Stimulated activated CD8-positive, alpha-beta memory T cell treated with anti-CD3 and anti-CD28 coated beads, Interleukin-12 subunit alpha, Interleukin-12 subunit beta, amount 100 ng/mL, for 4 hours (primary cell): Measurements from ENCODE around the gene PRDM1.

Experiments used
- DNase-seq: peaks from one replicate; pipeline ENCODE4 v3.0.0-alpha.2; 2020; ENCODE audit warnings: low read depth

PRDM1 gene

GRCh38 chr6:106116125-106116832 lies 30.1 kb downstream of the PRDM1 start:
- DNase-seq: no peak

GRCh38 chr6:106117579-106117978 lies 31.4 kb downstream of the PRDM1 start:
- peak; percentile 43 for DNase-seq

GRCh38 chr6:106118835-106119431 lies 32.8 kb downstream of the PRDM1 start:
- DNase-seq: no peak

- no peak for DNase-seq
Observed at GRCh38 chr6:106119546-106119945, 33.4 kb downstream of the PRDM1 start.

- no peak for DNase-seq
Observed at GRCh38 chr6:106120006-106120405, 33.9 kb downstream of the PRDM1 start.

- no peak for DNase-seq
Observed at GRCh38 chr6:106120406-106120805, 34.3 kb downstream of the PRDM1 start.

GRCh38 chr6:106122306-106122918 lies 36.3 kb downstream of the PRDM1 start:
- no peak for DNase-seq

- DNase-seq: no peak
Observed at GRCh38 chr6:106122938-106123656, 37.0 kb downstream of the PRDM1 start.

GRCh38 chr6:106124015-106124414 lies 37.9 kb downstream of the PRDM1 start:
- DNase-seq: no peak

- DNase-seq: no peak
Observed at GRCh38 chr6:106124437-106125430, 38.6 kb downstream of the PRDM1 start.

- DNase-seq: no peak
Observed at GRCh38 chr6:106125925-106126435, 39.8 kb downstream of the PRDM1 start.

GRCh38 chr6:106126482-106126881 lies 40.3 kb downstream of the PRDM1 start:
- DNase-seq: no peak

GRCh38 chr6:106128981-106129781 lies 43.0 kb downstream of the PRDM1 start:
- DNase-seq: no peak

GRCh38 chr6:106132153-106132698 lies 46.1 kb downstream of the PRDM1 start:
- DNase-seq: no peak

- no peak for DNase-seq
Observed at GRCh38 chr6:106133040-106133439, 46.9 kb downstream of the PRDM1 start.

- no peak for DNase-seq
Observed at GRCh38 chr6:106134087-106134770, 48.1 kb downstream of the PRDM1 start.

- DNase-seq: no peak
Observed at GRCh38 chr6:106134906-106135634, 48.9 kb downstream of the PRDM1 start.

GRCh38 chr6:106135911-106136571 lies 49.9 kb downstream of the PRDM1 start:
- DNase-seq: no peak
